Parathyroid adenoma (tissue), 2 donors: ENCODE measurements around the gene MCCC2.

ENCODE experiments used
- H2AFZ ChIP-seq: fragments of 300-600 bp; sonication (generic); one replicate; pipeline ENCODE4 v1.7.0; 2017; ENCODE audit warnings: antibody characterized with exemption, mild to moderate bottlenecking
- H3K27ac ChIP-seq: fragments of 300-600 bp; sonication (generic); one replicate; pipeline ENCODE4 v1.7.0; 2017
- H3K27me3 ChIP-seq: fragments of 300-600 bp; sonication (generic); one replicate; pipeline ENCODE4 v1.7.0; 2017; ENCODE audit warnings: low read length; ENCODE audit not compliant: control insufficient read depth, insufficient read depth
- H3K36me3 ChIP-seq: fragments of 300-600 bp; sonication (generic); one replicate; pipeline ENCODE4 v1.7.0; 2017; ENCODE audit warnings: low read length; ENCODE audit not compliant: control insufficient read depth, insufficient read depth
- H3K4me1 ChIP-seq: fragments of 300-600 bp; sonication (generic); one replicate; pipeline ENCODE4 v1.7.0; 2017; ENCODE audit warnings: control low read depth
- H3K4me2 ChIP-seq: fragments of 300-600 bp; sonication (generic); one replicate; pipeline ENCODE4 v1.7.0; 2017; ENCODE audit warnings: low read length
- H3K4me3 ChIP-seq: fragments of 300-600 bp; sonication (generic); one replicate; pipeline ENCODE4 v1.7.0; 2017; ENCODE audit warnings: low read depth, low read length
- H3K79me2 ChIP-seq: fragments of 300-600 bp; sonication (generic); one replicate; pipeline ENCODE4 v1.7.0; 2017; ENCODE audit warnings: control low read depth
- H3K9ac ChIP-seq: fragments of 300-600 bp; sonication (generic); one replicate; pipeline ENCODE4 v1.7.0; 2017; ENCODE audit warnings: mild to moderate bottlenecking
- H3K9me3 ChIP-seq: fragments of 300-600 bp; sonication (generic); one replicate; pipeline ENCODE4 v1.7.0; 2017; ENCODE audit warnings: low read length; ENCODE audit not compliant: control insufficient read depth
- TF ChIP-seq, protein P1 (sequence below): fragments of 300-600 bp; sonication (generic); IDR thresholded peaks from one replicate; pipeline ENCODE4 v1.7.0; 2017; ENCODE audit warnings: antibody characterized with exemption, mild to moderate bottlenecking
- donor health status: primary hyperparathyroidism.

Gene MCCC2

GRCh38 chr5:71582945-71583584 lies 4.1 kb upstream of the MCCC2 start:
- TF ChIP-seq, protein P1, sequence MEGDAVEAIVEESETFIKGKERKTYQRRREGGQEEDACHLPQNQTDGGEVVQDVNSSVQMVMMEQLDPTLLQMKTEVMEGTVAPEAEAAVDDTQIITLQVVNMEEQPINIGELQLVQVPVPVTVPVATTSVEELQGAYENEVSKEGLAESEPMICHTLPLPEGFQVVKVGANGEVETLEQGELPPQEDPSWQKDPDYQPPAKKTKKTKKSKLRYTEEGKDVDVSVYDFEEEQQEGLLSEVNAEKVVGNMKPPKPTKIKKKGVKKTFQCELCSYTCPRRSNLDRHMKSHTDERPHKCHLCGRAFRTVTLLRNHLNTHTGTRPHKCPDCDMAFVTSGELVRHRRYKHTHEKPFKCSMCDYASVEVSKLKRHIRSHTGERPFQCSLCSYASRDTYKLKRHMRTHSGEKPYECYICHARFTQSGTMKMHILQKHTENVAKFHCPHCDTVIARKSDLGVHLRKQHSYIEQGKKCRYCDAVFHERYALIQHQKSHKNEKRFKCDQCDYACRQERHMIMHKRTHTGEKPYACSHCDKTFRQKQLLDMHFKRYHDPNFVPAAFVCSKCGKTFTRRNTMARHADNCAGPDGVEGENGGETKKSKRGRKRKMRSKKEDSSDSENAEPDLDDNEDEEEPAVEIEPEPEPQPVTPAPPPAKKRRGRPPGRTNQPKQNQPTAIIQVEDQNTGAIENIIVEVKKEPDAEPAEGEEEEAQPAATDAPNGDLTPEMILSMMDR = no peak
- Histone ChIP-seq H3K4me3 (no peak overlapping the region), H3K79me2 (peaks cover 3% of the 10 kb centered on the region), H3K9me3 (no peaks in the 10 kb centered on the region), H3K9ac (no peak overlapping the region), H3K27me3 (no peaks in the 10 kb centered on the region), H3K4me1 (peaks cover 3% of the 10 kb centered on the region), H3K27ac (no peak overlapping the region), H3K4me2 (no peak overlapping the region), H2AFZ (no peak overlapping the region), H3K36me3 (no peaks in the 10 kb centered on the region)

- Histone ChIP-seq H3K9ac (no peak overlapping the region), H3K79me2 (peaks cover 14% of the 10 kb centered on the region), H2AFZ (peak overlapping the region; percentile 96), H3K4me1 (peaks cover 12% of the 10 kb centered on the region), H3K4me3 (peak overlapping the region; percentile 92), H3K27me3 (no peaks in the 10 kb centered on the region), H3K36me3 (no peaks in the 10 kb centered on the region), H3K27ac (peak overlapping the region; percentile 71), H3K9me3 (no peaks in the 10 kb centered on the region), H3K4me2 (peak overlapping the region; percentile 79)
- TF ChIP-seq, protein P1 = no peak
Measured at GRCh38 chr5:71586052-71586940, 844 bp upstream of the MCCC2 start.

DNA sequence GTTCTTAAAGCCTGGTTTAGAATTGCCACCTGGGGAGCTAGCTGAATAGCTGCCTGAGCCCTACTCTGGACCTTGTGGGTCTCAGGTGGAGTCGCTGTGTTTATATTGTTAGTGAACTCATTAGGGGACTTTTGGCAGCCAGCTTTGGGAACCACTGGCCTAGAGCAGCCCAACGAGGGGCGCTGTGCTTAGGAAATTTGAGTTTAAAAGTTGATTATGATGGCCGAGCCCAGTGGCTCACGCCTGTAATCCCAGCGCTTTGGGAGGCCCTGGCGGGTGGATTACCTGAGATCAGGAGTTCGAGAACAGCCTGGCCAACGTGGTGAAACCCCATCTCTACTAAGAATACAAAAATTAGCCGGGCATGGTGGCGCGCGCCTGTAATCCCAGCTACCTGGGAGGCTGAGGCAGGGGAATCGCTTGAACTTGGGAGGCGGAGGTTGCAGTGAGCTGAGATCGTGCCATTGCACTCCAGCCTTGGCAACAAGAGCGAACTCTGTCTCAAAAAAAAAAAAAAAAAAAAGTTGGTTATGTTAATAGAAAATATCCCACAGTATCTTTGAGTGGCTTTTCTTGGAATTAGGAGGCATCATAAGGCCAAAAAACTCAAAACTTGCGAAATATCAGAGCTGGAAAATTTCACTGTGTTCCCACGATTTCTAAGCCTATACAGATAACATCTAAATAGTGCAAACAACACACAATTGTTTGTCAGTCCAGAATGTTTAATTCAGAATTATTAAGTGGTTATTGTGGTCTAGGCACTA lies 809 bp downstream of the MCCC2 start:
- H3K36me3 ChIP-seq = no peaks in the 10 kb centered on the region
- peak overlapping the region; percentile 71 for H3K27ac ChIP-seq

GRCh38 chr5:71588533-71588885 lies 1.4 kb downstream of the MCCC2 start:
- Histone ChIP-seq H2AFZ (no peak overlapping the region), H3K4me1 (peaks cover 12% of the 10 kb centered on the region), H3K4me2 (no peak overlapping the region), H3K9ac (no peak overlapping the region), H3K9me3 (no peaks in the 10 kb centered on the region), H3K27me3 (no peaks in the 10 kb centered on the region), H3K27ac (no peak overlapping the region), H3K79me2 (peaks cover 14% of the 10 kb centered on the region), H3K4me3 (no peak overlapping the region), H3K36me3 (no peaks in the 10 kb centered on the region)
- TF ChIP-seq, protein P1 = no peak

More for the DNA sequence above, 809 bp downstream of the MCCC2 start:
- Histone ChIP-seq H3K4me1 (peaks cover 12% of the 10 kb centered on the region), H3K9ac (peak overlapping the region; percentile 22), H3K9me3 (no peaks in the 10 kb centered on the region), H2AFZ (peak overlapping the region; percentile 96), H3K4me3 (peak overlapping the region; percentile 92), H3K27me3 (no peaks in the 10 kb centered on the region), H3K4me2 (peak overlapping the region; percentile 79), H3K79me2 (peaks cover 14% of the 10 kb centered on the region)
- TF ChIP-seq, protein P1 = no peak
